Liver (tissue), 9 donors: ENCODE data around the gene MIB2. TPM values are rescaled to one million over a fixed set of nuclear protein-coding genes. Genes with fewer than 3 reads are reported as not detected.
A peak's percentile ranks its signal among the peaks of the same experiment; 100 is the strongest.

Experiments used
- DNase-seq: peaks from one replicate; pipeline ENCODE4 v3.0.0-alpha.2; 2017; ENCODE audit warnings: low spot score
- H3K27ac ChIP-seq, 2 donors: one replicate each; pipeline ENCODE4 v1.7.0; 2013; ENCODE audit warnings: inconsistent platforms in 2 of 2, low read length in 2 of 2, control low read depth in 1 of 2, low read depth in 1 of 2, mild to moderate bottlenecking in 1 of 2
- H3K27me3 ChIP-seq, 4 donors: one replicate each; pipeline versions ENCODE4 v1.6.1 to v1.7.0; 2013; ENCODE audit warnings: low read length in 3 of 4, inconsistent platforms in 1 of 4, mild to moderate bottlenecking in 1 of 4, moderate library complexity in 1 of 4; ENCODE audit not compliant: control insufficient read depth in 4 of 4, insufficient read depth in 4 of 4
- H3K36me3 ChIP-seq, 4 donors: one replicate each; pipeline versions ENCODE4 v1.6.1 to v1.7.0; 2013; ENCODE audit warnings: low read length in 3 of 4, mild to moderate bottlenecking in 3 of 4, low read depth in 1 of 4, moderate library complexity in 1 of 4; ENCODE audit not compliant: control insufficient read depth in 4 of 4, insufficient read depth in 3 of 4
- H3K4me1 ChIP-seq, 4 donors: one replicate each; pipeline versions ENCODE4 v1.6.1 to v1.7.0; 2013; ENCODE audit warnings: low read length in 3 of 4, mild to moderate bottlenecking in 3 of 4, moderate library complexity in 1 of 4; ENCODE audit not compliant: control insufficient read depth in 4 of 4, insufficient read depth in 4 of 4
- H3K4me3 ChIP-seq, 3 donors: one replicate each; pipeline versions ENCODE4 v1.6.1 to v1.7.0; 2013; ENCODE audit warnings: low read length in 3 of 3, control low read depth in 1 of 3, low read depth in 1 of 3, mild to moderate bottlenecking in 1 of 3
- H3K9ac ChIP-seq, 2 donors: one replicate each; pipeline ENCODE4 v1.7.0; 2013; ENCODE audit warnings: low read length in 2 of 2, mild to moderate bottlenecking in 2 of 2, moderate library complexity in 2 of 2, control low read depth in 1 of 2, low read depth in 1 of 2
- H3K9me3 ChIP-seq, 4 donors: one replicate each; pipeline versions ENCODE4 v1.6.1 to v1.7.0; 2013; ENCODE audit warnings: low read length in 3 of 4; ENCODE audit not compliant: control insufficient read depth in 4 of 4
- EGR1 ChIP-seq, 2 donors: IDR thresholded peaks; 2 replicates each; pipeline ENCODE4 v1.6.1; 2016 to 2018; ENCODE audit warnings: antibody characterized with exemption in 2 of 2, low read depth in 2 of 2
- FOXA1 ChIP-seq: IDR thresholded peaks from 2 replicates; pipeline ENCODE4 v1.6.1; 2016; ENCODE audit warnings: antibody characterized with exemption
- FOXA2 ChIP-seq: IDR thresholded peaks from 2 replicates; pipeline ENCODE4 v1.6.1; 2016; ENCODE audit warnings: antibody characterized with exemption
- GABPA ChIP-seq, 2 donors: IDR thresholded peaks in 1 of 2; conservative IDR thresholded peaks in 1 of 2; 2 replicates each; pipeline ENCODE4 v1.6.1; 2016; ENCODE audit warnings: antibody characterized with exemption in 2 of 2, mild to moderate bottlenecking in 1 of 2, moderate library complexity in 1 of 2
- HNF4A ChIP-seq, 2 donors: conservative IDR thresholded peaks; 2 replicates each; pipeline ENCODE4 v1.6.1; 2016; ENCODE audit warnings: antibody characterized with exemption in 2 of 2, mild to moderate bottlenecking in 2 of 2
- HNF4G ChIP-seq: IDR thresholded peaks from 2 replicates; pipeline ENCODE4 v1.6.1; 2016; ENCODE audit warnings: antibody characterized with exemption
- JUND ChIP-seq, 2 donors: IDR thresholded peaks; 2 replicates each; pipeline ENCODE4 v1.6.1; 2016; ENCODE audit warnings: antibody characterized with exemption in 2 of 2
- MAX ChIP-seq: IDR thresholded peaks from 2 replicates; pipeline ENCODE4 v1.6.1; 2016; ENCODE audit warnings: antibody characterized with exemption
- NR2F2 ChIP-seq: IDR thresholded peaks from 2 replicates; pipeline ENCODE4 v1.6.1; 2016; ENCODE audit warnings: antibody characterized with exemption
- RAD21 ChIP-seq, 2 donors: IDR thresholded peaks; 2 replicates each; pipeline ENCODE4 v1.6.1; 2016; ENCODE audit warnings: antibody characterized with exemption in 2 of 2, mild to moderate bottlenecking in 2 of 2
- RXRA ChIP-seq, 2 donors: IDR thresholded peaks; 2 replicates each; pipeline ENCODE4 v1.6.1; 2017 to 2018; ENCODE audit warnings: antibody characterized with exemption in 2 of 2, mild to moderate bottlenecking in 1 of 2
- SP1 ChIP-seq: IDR thresholded peaks from 2 replicates; pipeline ENCODE4 v1.6.1; 2018; ENCODE audit warnings: antibody characterized with exemption, mild to moderate bottlenecking
- TAF1 ChIP-seq: conservative IDR thresholded peaks from 2 replicates; pipeline ENCODE4 v1.6.1; 2016; ENCODE audit warnings: antibody characterized with exemption, mild to moderate bottlenecking
- YY1 ChIP-seq: IDR thresholded peaks from 2 replicates; pipeline ENCODE4 v1.6.1; 2016; ENCODE audit warnings: antibody characterized with exemption, mild to moderate bottlenecking
- ZBTB33 ChIP-seq: IDR thresholded peaks from 2 replicates; pipeline ENCODE4 v1.6.1; 2016; ENCODE audit warnings: antibody characterized with exemption
- WGBS: extraction: QIAGEN DNeasy Blood & Tissue Kit; methylation state at CpG from one replicate; pipeline ENCODE4 v1.1.7; 2013; 5-methylcytosine and 5-hydroxymethylcytosine counted together
- polyA plus RNA-seq, 2 donors: library from polyadenylated mRNA; stranded (reverse) in 1 of 2; unstranded in 1 of 2; fragments of 200-250 nt in 1 of 2; fragments of >200 nt in 1 of 2; fragmentation: Nextera tagmentation in 1 of 2; extraction: Ambion mirVana in 1 of 2; gene quantifications; one replicate each; pipeline versions ENCODE4 v1.2.1 to v1.2.3, GENCODE V29; 2013 to 2015
- total RNA-seq, 2 donors: library from RNA; depleted of rRNA; stranded (reverse); fragments of >200 nt; gene quantifications; one replicate each; pipeline ENCODE4 v1.2.3, GENCODE V29; 2014
- TF ChIP-seq, protein P1 (sequence below): fragments of 150-350 bp; IDR thresholded peaks from 2 replicates; pipeline ENCODE4 v1.5.1; 2017; ENCODE audit warnings: improper control_type of control experiment, low read depth, low read length; ENCODE audit not compliant: missing input control
- TF ChIP-seq, protein P2 (sequence below): IDR thresholded peaks from 2 replicates; pipeline ENCODE4 v1.6.1; 2016; ENCODE audit warnings: antibody characterized with exemption
- TF ChIP-seq, protein P3 (sequence below): IDR thresholded peaks from 2 replicates; pipeline ENCODE4 v1.6.1; 2016; ENCODE audit warnings: antibody characterized with exemption, mild to moderate bottlenecking
- donor health status: healthy.
- donor health status: healthy.
- donor health status: healthy.
- donor health status: healthy.
- donor health status: healthy.

MIB2 gene
- total and polyA plus RNA-seq, 4 donors = 9.8 to 33.0 (median 19.2) TPM

GRCh38 chr1:1616838-1617237 is 1.5 kb downstream of the MIB2 start:
- no peak for DNase-seq
- Histone ChIP-seq H3K4me3 (peak overlapping the region; percentile 53 to 97 (median 72)), H3K36me3 (peaks cover 0 to 6% (median 0%) of the 10 kb centered on the region in 4 donors), H3K27me3 (no peaks in the 10 kb centered on the region), H3K4me1 (peaks cover 11 to 54% (median 44%) of the 10 kb centered on the region in 4 donors), H3K9me3 (no peaks in the 10 kb centered on the region), H3K9ac (peak overlapping the region in 1 of 2 donors; percentile 4), H3K27ac (no peak overlapping the region)
- WGBS = 81% methylated on average over 19 of the region's 19 CpGs
- no peak for TF ChIP-seq FOXA1
- TF ChIP-seq EGR1 (IDR thresholded peaks at IDR 0.05; ENCODE audit: low read depth in 2 of 2) = no peak
- TF ChIP-seq MAX = no peak
- TF ChIP-seq GABPA (IDR thresholded peaks at IDR 0.05 in 1 of 2, conservative IDR thresholded peaks at IDR 0.05 in 1 of 2) = no peak
- TF ChIP-seq HNF4G = no peak
- TF ChIP-seq RAD21 (IDR thresholded peaks at IDR 0.05) = no peak
- TF ChIP-seq, protein P1, sequence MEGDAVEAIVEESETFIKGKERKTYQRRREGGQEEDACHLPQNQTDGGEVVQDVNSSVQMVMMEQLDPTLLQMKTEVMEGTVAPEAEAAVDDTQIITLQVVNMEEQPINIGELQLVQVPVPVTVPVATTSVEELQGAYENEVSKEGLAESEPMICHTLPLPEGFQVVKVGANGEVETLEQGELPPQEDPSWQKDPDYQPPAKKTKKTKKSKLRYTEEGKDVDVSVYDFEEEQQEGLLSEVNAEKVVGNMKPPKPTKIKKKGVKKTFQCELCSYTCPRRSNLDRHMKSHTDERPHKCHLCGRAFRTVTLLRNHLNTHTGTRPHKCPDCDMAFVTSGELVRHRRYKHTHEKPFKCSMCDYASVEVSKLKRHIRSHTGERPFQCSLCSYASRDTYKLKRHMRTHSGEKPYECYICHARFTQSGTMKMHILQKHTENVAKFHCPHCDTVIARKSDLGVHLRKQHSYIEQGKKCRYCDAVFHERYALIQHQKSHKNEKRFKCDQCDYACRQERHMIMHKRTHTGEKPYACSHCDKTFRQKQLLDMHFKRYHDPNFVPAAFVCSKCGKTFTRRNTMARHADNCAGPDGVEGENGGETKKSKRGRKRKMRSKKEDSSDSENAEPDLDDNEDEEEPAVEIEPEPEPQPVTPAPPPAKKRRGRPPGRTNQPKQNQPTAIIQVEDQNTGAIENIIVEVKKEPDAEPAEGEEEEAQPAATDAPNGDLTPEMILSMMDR = no peak
- TF ChIP-seq HNF4A (conservative IDR thresholded peaks at IDR 0.05) = no peak
- no peak for TF ChIP-seq TAF1
- no peak for TF ChIP-seq JUND (IDR thresholded peaks at IDR 0.05)
- TF ChIP-seq, protein P2, sequence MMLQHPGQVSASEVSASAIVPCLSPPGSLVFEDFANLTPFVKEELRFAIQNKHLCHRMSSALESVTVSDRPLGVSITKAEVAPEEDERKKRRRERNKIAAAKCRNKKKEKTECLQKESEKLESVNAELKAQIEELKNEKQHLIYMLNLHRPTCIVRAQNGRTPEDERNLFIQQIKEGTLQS = no peak
- TF ChIP-seq ZBTB33 = no peak
- no peak for TF ChIP-seq RXRA (IDR thresholded peaks at IDR 0.05)

GRCh38 chr1:1617516-1617915 is 2.2 kb downstream of the MIB2 start:
- Histone ChIP-seq H3K4me1 (peaks cover 11 to 54% (median 44%) of the 10 kb centered on the region in 4 donors), H3K27me3 (no peaks in the 10 kb centered on the region), H3K4me3 (no peak overlapping the region), H3K9ac (no peak overlapping the region), H3K9me3 (no peaks in the 10 kb centered on the region), H3K27ac (no peak overlapping the region), H3K36me3 (peaks cover 0 to 6% (median 0%) of the 10 kb centered on the region in 4 donors)
- DNase-seq = no peak
- WGBS = 85% methylated on average over 11 of the region's 11 CpGs
- TF ChIP-seq FOXA1 (no peak), HNF4A (conservative IDR thresholded peaks at IDR 0.05) (no peak), NR2F2 (no peak), SP1 (no peak), RXRA (IDR thresholded peaks at IDR 0.05) (no peak), EGR1 (IDR thresholded peaks at IDR 0.05; ENCODE audit: low read depth in 2 of 2) (no peak), RAD21 (IDR thresholded peaks at IDR 0.05) (no peak), JUND (IDR thresholded peaks at IDR 0.05) (no peak), MAX (no peak), YY1 (no peak), ZBTB33 (no peak), HNF4G (no peak), FOXA2 (no peak), TAF1 (no peak)
- TF ChIP-seq, protein P2 = no peak
- TF ChIP-seq, protein P3, sequence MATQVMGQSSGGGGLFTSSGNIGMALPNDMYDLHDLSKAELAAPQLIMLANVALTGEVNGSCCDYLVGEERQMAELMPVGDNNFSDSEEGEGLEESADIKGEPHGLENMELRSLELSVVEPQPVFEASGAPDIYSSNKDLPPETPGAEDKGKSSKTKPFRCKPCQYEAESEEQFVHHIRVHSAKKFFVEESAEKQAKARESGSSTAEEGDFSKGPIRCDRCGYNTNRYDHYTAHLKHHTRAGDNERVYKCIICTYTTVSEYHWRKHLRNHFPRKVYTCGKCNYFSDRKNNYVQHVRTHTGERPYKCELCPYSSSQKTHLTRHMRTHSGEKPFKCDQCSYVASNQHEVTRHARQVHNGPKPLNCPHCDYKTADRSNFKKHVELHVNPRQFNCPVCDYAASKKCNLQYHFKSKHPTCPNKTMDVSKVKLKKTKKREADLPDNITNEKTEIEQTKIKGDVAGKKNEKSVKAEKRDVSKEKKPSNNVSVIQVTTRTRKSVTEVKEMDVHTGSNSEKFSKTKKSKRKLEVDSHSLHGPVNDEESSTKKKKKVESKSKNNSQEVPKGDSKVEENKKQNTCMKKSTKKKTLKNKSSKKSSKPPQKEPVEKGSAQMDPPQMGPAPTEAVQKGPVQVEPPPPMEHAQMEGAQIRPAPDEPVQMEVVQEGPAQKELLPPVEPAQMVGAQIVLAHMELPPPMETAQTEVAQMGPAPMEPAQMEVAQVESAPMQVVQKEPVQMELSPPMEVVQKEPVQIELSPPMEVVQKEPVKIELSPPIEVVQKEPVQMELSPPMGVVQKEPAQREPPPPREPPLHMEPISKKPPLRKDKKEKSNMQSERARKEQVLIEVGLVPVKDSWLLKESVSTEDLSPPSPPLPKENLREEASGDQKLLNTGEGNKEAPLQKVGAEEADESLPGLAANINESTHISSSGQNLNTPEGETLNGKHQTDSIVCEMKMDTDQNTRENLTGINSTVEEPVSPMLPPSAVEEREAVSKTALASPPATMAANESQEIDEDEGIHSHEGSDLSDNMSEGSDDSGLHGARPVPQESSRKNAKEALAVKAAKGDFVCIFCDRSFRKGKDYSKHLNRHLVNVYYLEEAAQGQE = no peak
- TF ChIP-seq, protein P1 = no peak
